ENCODE results near the gene FIGN. TPM values are rescaled to one million over a fixed set of nuclear protein-coding genes. Genes with fewer than 3 reads are reported as not detected.

Gene FIGN
- polyA plus RNA-seq, 4 donors = 8.9 to 12.3 (median 10.0) TPM

DNA sequence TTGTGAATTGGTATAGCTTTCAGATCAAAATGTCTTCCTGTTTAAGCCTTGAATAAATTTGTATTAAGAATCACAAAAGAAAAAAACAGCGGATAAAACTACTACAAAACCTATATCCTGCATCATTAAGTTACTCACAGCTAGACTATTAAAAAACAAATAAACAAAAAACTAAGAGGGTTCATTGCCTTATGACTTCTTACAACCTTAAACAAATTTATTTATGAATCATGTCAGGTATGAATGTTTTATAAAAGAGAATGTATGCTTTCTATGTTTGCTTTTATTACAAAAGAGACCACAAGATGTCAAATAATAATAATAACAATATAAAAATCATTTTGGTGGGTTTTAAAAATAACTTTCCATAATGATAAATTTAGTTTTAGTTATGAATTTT lies 109.6 kb downstream of the FIGN start:
- no peak for DNase-seq (ENCODE audit: low read depth in 4 of 4, low spot score in 3 of 4)

- DNase-seq (ENCODE audit: low read depth in 4 of 4, low spot score in 3 of 4) = no peak
These were observed 110.2 kb downstream of the FIGN start for GRCh38 chr2:163625632-163626031.

GRCh38 chr2:163621445-163622004 lies 114.3 kb downstream of the FIGN start:
- DNase-seq (ENCODE audit: low read depth in 4 of 4, low spot score in 3 of 4) = no peak

DNA sequence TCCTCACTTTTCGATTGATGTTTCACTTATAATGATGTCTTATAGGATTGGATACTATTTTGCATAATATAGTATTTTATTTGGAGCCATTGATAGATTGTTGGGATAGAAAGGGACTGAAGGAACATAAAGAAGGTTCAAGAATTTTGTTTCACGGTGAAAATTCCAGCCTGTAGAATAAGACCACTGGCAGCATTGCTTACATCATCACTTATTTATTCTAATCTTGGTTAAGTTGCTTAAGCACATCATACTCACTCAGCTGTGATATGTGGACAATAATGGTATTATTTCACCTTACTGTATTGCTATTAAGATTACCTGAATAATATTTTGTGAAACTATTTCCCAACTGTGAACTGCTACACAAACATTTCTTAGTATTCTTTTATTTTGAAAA lies 118.3 kb downstream of the FIGN start:
- DNase-seq (ENCODE audit: low read depth in 4 of 4, low spot score in 3 of 4) = no peak

GRCh38 chr2:163613266-163613731 lies 122.5 kb downstream of the FIGN start:
- no peak for DNase-seq (ENCODE audit: low read depth in 4 of 4, low spot score in 3 of 4)

DNA sequence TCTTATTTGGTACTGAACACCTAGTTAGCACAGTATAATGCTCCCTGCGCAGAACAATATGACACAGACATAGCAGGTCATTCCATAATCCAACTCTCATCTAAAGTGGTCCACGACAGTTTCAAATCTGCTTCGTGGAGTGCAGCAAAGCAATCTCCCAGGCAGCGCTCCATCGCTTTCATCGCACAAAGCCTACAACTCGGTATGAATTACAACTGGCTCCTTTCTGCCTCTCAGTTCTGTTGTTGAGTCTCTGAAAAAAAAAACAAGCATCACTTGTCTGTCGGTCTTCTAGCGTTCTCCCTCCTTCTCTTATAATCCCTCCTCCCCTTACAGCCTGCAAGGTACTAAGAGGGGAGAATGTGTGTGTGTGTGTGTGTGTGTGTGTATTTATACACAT lies 123.5 kb downstream of the FIGN start:
- no peak for DNase-seq (ENCODE audit: low read depth in 4 of 4, low spot score in 3 of 4)

DNA sequence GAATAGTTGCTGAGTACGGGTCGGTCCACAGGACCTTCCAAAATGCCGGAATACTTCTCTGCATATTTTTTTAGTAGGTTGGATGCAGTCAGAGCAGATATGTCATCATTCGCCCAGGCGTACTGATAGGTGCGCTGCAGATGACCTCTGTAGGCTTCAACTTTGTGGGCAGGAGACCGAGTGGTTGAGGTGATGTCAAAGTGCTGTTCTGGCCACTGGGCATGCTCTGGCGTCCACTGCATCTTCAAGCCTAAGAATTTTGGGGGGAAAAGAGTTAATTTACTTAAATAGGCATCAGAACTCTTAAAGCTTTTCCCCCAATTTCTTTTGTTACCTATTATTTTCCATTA lies 124.3 kb downstream of the FIGN start:
- no peak for DNase-seq (ENCODE audit: low read depth in 4 of 4, low spot score in 3 of 4)

DNA sequence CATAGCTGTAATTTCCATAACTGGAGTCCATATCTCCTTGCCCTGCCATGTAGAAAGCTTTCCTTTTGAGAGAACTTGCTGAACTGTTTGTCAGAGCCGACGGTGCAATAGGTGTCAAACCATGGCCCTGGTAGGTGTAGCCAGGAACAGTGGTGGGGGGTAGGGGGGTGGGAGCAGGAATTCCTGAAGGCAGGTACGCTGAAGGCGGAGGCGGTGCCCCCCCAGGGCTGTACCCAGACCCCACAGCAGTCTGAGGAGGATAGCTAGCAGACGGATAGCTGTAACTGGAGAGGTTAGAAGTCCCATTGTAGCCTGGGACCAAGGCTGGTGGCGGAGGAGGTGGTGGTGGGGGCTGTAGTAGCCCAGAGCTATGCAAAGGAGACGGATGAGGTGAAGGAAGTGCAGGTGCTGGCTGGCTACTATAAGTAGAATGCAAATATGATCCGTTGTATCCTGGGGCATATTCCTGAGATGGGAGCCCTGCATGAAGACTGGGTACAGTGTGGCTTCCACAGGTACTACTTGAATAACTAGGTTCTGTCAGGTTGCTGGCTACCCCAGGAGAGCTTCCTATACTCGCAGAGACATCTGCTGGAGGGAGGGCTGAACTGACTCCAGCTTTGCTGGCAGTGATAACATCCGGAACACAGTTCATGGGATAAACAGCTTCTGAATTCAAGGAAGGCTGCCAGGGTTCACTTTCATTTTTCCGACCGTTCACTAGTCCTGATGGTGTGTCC lies 124.8 kb downstream of the FIGN start:
- DNase-seq (ENCODE audit: low read depth in 4 of 4, low spot score in 3 of 4) = no peak

DNA sequence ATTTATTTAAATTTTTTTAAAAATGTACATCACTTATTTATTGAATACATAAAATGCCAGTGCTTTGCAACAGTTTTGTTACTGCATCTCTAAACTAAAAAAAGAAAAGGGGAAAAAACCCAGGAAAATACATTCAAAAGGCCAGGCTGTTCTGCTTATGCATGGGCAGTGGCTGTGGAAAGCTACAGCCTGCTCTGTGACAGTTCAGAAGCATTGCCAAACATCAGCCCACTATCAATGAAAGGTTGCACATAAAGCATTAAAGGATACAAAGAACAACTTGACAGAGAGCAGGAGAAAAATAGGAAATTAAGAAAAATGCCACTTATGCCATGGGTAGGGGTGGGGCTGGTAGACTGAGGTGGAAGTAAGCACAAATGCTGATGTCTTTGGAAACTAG lies 128.2 kb downstream of the FIGN start:
- no peak for DNase-seq (ENCODE audit: low read depth in 4 of 4, low spot score in 3 of 4)

DNA sequence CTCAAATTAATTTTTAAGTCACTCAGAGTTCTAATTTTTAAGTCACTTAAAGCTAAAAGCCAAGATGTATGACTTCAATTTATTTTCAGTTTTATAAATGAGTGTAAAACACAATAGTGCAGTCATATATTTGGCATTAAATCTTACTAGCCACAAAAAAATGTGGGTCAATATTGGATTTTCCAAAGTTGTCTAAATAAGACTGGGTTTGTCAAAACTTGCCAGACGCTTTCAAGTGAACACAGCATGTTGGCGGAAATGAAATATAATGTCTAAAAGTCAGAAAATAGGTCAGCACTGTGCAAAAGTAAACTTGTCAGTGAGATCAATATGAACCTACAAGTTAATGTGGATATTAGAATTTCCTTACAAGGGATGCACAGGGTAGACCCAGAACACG lies 128.9 kb downstream of the FIGN start:
- no peak for DNase-seq (ENCODE audit: low read depth in 4 of 4, low spot score in 3 of 4)

DNA sequence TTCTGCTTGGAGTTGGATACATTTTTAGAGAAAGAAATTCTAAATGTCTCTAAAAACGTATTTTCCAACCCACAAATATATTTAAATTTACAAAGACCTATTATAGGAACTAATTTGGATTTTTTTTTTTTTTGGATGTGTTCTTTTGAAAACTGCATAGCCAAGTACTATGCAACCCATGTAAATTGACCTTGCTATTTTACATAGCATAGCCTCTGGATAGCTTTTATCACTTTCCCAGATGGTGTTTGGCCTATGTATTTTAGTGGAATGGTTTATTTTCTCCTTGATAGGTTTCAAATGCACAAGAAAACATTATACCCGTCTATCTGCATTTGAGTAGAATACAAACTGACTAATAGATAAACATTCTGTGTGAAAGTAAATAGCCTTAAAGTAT lies 130.0 kb downstream of the FIGN start:
- no peak for DNase-seq (ENCODE audit: low read depth in 4 of 4, low spot score in 3 of 4)

GRCh38 chr2:163604941-163605555 lies 130.8 kb downstream of the FIGN start:
- no peak for DNase-seq (ENCODE audit: low read depth in 4 of 4, low spot score in 3 of 4)

- no peak for DNase-seq (ENCODE audit: low read depth in 4 of 4, low spot score in 3 of 4)
These were observed 133.6 kb downstream of the FIGN start for GRCh38 chr2:163602196-163602595.

DNA sequence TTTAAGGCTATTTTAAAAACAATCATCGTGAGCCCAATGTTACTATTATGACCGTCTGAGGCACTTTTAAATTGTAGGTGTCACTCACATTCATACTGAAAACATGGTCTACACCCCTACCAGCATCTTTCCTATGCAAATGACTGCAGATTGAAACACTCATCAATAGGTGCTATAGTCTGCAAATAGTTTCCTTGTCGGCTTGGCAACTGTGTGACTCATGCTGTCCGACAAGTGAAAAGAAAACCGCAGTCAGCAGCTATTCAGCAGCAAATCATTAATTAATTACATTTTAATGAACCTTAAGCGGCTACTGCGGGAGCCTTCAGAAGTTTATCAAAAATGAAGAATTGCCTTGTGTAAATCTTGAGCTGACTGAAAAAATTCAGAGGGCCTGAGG lies 134.4 kb downstream of the FIGN start:
- no peak for DNase-seq (ENCODE audit: low read depth in 4 of 4, low spot score in 3 of 4)

DNA sequence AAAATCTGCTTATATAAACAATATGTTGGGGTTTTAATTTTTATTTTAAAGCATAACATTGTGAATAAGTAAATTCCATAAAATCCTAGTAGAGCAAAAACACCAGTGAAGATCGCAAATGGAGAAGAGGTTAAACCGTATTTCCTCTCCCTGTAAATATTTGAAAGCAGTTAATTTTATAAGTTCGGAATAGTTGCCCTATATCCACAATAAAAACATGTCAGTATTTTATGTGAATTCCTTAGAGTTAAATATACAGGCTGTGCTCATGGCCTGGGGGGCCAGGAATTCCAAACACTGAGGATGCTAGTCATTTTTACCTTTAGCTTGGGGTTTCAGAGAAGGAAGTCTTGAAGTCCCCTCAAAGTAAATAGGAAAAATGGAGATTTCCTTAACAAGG lies 135.0 kb downstream of the FIGN start:
- DNase-seq (ENCODE audit: low read depth in 4 of 4, low spot score in 3 of 4) = no peak

GRCh38 chr2:163595028-163595427 lies 140.8 kb downstream of the FIGN start:
- DNase-seq (ENCODE audit: low read depth in 4 of 4, low spot score in 3 of 4) = no peak

DNA sequence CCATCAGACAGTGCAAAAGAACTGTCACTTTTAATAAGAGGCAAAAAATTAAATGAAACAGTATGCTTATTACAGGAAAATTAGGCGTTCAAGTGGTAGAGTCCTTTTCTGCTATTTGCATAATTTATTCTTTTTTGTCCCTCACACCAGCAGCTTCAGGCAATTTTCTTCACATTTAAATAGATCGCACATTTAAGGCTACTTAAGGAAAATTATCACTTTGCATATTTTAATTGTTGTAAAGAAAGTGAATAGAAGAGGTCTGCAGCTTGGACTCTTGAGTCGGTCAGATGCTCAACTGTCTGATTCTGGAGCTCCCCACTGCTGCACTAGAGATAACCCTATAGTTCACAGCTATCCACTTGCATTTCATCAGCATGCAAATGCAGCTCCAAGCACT lies 141.3 kb downstream of the FIGN start:
- DNase-seq (ENCODE audit: low read depth in 4 of 4, low spot score in 3 of 4) = no peak

- DNase-seq (ENCODE audit: low read depth in 4 of 4, low spot score in 3 of 4) = no peak
These were observed 141.8 kb downstream of the FIGN start for GRCh38 chr2:163593982-163594381.

GRCh38 chr2:163592954-163593622 lies 142.7 kb downstream of the FIGN start:
- no peak for DNase-seq (ENCODE audit: low read depth in 4 of 4, low spot score in 3 of 4)

DNA sequence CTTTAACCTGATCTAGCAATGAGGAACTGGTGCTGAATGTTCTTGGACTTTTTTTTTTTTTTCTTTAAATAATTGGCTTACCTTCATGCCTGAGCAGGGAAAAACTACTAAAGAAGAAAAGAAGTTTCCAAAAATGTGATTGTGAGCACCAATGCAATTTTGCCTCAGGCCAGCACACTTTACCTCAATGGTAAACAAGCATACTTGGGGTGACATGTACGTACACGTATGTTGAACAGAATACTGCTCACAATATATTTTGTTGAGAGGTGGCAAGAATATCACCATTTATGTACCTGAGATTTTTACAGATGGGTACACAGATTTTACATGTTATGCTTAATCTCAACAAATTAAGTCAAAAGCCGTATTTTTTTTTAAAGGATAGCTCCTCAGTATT lies 144.3 kb downstream of the FIGN start:
- no peak for DNase-seq (ENCODE audit: low read depth in 4 of 4, low spot score in 3 of 4)

- no peak for DNase-seq (ENCODE audit: low read depth in 4 of 4, low spot score in 3 of 4)
These were observed 155.1 kb downstream of the FIGN start for GRCh38 chr2:163580757-163581156.

- DNase-seq (ENCODE audit: low read depth in 4 of 4, low spot score in 3 of 4) = no peak
These were observed 161.5 kb downstream of the FIGN start for GRCh38 chr2:163574309-163574708.

Measured in right renal pelvis (tissue), 4 donors.